GM21723 (cell line): ENCODE data around the gene POLR2J.
A peak's percentile ranks its signal among the peaks of the same experiment; 100 is the strongest.
"Not testable (repeated sequence)": the region's sequence is repeated elsewhere in the genome, so short reads cannot be mapped to it uniquely, and the experiment has no call there.

Experiments
- ATAC-seq: cut with Tn5 transposase; IDR thresholded peaks from one replicate; pipeline ENCODE4 v1.9.1; 2021; ENCODE audit warnings: mild to moderate bottlenecking, moderate library complexity; ENCODE audit not compliant: unreplicated experiment

POLR2J gene

DNA sequence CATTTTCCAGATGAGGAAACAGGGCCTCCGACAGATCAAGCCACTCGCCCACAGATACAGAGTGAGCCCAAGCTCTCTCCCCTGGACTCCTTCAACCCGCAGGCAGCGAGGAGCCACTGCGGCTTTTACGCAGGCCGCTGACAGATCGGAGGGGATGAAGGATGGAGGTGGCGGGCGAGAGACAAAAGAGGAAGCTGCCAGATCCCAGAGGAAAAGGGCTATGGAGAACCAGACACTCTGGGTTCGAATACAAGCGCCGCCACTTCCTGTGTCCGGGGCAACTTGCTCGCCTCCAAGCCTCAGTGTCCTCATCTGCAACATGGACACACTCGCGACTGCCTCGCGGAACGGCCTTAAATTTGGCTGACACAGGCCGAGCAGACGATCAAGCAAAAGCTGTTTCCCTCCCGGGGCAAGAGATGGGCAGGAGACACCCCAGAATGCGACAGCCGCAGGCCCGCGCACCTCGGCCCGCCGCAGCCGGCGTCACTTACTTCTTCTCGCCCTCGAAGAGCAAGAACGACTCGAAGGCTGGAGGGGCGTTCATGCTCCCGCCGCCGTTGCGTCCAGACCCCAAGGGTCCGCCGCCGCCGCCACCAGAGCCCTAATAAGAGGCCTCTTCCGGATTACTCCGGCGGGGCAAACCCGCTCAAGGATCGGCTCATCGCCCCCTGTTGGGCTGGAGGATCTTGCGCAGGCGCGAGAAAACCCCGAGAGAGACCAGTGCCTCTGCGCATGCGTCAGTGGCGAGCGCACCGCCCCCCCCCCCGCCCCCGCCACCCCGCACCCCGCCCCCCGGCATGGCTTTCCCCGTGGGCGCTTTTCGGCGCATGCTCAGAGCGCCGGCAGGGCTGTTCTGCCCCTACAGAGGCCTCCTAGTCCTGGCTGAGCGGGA is at the start of gene POLR2J:
Gene POLR2J (minus strand): TSS at position 609 of the 895 bp plus-strand sequence. CDS start 62 bp downstream, at position 547.
- peak; percentile 86 for ATAC-seq

DNA sequence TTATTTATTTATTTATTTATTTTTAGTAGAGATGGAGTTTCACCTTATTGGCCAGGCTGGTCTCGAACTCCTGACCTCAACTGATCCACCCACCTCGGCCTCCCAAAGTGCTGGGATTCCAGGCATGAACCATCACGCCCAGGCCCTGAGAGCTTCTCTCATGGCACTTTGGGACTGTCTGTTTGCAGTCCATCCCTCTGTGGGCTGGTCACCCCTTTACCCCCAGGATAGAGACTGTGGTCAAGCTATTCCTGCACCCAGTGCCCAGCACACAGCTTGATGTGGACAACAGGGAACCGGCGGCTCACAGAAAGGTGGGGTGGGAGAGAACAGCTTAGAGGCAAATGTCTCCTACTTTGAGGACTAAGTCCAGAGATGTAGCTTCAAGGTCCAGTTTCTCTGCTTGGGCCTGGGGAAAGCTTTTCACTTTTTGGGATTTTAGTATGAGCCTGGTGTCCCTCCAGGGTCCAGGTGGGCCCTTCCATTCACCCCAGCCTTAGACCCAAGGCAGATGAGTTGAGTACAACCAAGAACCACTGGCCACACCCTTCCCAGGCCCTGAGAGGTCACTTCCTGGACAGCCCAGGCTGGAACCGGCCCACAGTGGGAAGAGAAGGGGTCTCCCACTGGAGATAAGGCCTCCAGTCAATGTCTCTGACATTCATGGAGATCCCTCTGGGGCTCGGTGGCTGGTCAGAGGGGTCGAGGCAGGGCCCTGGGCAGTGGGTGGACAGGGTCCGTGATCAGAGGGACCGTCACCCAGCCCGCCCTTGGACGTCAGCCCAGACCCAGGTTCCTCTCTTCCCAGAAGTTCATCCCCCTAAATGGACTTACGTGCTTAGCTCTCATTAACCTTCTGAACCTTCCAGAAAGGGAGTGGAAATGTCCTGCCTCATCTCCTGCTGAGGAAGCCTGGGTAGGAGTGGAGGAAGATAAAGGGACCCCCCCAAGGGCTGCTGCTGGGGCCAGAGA is 49.4 kb upstream of the POLR2J start:
- not testable (repeated sequence) for ATAC-seq

DNA sequence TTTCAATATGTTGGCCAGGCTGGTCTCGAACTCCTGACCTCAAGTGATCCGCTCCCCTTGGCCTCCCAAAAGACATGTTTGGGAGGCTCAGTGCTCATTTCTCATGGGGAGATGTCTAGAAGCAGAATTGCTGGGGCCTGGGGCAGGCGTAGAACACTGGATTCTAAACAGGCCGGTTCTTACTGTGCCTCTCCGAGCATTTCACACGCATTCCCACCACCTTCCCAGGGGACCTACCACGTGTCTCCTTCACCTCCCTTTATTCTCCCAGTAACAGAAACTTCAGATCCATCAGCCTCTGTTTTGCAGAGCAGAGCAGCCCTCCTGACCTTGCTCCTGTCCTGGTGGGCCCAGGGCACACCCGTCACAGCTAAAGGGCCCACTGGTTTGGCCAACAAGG is 48.5 kb upstream of the POLR2J start:
- ATAC-seq, result not testable (repeated sequence)

DNA sequence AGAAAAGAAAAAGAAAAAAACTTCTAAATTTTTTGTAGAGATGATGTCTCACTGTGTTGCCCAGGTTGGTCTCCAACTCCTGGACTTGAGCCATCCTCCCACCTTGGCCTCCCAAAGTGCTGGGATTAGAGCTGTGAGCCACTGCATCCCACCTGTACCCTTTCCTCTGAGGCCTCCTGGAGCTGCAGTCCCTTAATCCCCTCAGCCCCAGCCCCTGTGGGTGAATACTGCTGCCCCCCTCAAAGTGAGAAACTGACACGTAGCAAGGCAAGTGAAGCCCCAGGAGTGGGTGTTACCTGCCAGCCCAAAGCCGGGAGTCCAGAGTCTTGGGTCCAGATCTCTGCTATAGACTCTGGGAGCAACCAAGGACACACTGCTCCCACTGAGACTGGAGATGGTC is 46.1 kb upstream of the POLR2J start:
- ATAC-seq, result not testable (repeated sequence)

DNA sequence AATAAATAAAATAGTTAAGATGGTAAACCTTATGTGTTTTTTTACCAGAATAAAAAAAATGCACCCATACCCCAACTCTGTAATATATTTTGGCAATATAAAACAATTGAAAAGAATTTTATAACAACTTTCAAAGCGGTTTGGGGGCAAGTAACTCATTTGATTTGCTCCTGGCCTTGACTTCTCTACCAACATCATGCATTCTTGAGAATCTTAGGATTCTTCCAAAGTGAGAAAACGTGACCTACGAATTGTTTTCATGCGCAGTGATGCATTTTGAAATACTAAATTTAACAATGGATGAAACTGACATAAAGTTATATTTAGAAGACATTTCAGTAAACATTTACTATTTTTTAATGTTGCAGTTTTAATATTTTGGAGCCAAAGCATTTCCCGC is 42.1 kb upstream of the POLR2J start:
- ATAC-seq, result not testable (repeated sequence)

DNA sequence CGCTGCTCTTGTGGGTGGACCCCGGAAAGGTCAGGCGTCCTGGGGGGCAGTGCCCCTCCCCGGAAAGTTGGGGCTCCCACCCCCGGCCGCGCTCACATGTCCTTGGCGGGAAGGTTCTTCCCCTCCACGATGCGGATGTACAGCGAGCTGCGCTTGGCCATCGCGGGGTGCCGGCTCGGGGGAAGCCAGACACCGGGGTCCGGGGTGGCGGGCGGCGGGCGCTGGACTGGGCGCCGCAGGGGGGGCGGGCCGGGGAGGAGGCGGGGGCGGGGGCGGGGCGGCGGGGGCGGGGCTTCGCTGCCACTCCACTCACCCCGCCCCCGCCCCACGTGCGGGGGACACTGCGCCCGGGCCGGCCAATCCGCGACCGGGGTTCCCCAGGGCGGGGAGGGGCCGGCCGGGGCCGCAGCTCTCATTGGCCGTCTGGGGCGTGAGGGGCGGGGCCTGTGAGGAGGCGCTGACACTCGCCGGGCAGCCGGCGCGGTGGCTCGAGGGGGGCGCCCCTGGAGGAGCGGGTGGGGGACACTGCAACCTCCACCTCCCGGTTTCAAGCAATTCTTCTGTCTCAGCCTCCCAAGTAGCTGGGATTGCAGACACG is 38.9 kb upstream of the POLR2J start, which contains the start of gene RASA4B:
Gene RASA4B (minus strand): TSS at position 228 of the 598 bp plus-strand sequence. CDS start 67 bp downstream, at position 161.
- peak; percentile 57 for ATAC-seq

DNA sequence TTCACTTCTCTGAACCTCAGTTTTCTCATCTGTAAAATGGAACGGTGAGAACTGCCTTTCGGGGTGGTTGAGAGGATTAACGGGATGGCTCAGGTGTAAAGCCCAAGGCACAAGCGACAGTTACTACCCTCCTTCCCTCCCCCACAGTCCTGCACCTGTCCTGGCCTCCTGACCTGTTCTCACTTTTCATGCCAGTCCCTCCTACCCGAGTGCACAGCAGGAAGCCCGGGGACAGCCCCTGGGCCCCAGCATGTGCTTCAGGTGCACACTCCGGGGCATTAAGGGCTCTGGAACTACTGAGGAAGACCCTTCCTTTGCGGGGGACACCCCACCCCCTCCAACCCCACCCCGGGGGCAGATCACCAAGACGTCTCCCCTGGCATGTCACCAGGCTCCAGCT is 38.2 kb upstream of the POLR2J start:
- peak; percentile 19 for ATAC-seq

DNA sequence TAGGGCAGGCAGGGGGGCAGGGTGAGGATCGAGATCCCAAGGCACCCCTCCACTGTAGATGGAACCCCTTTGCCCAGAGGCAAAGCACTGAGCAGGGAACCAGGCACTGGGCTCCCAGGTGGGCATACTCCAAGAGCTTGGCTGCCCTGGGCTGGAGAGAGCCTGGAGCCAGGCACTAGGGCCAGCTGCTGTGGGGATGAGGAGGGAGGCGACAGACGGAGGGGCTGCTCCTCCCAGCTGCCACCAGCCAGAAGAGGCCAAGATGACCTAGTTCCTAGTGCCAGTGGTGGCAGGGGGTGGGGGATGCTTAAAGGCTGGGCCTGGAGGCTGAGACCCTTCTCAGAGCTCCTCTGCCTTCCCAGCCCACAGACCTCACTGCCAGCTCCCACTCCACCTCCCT is 37.2 kb upstream of the POLR2J start:
- ATAC-seq, result peak; percentile 0

DNA sequence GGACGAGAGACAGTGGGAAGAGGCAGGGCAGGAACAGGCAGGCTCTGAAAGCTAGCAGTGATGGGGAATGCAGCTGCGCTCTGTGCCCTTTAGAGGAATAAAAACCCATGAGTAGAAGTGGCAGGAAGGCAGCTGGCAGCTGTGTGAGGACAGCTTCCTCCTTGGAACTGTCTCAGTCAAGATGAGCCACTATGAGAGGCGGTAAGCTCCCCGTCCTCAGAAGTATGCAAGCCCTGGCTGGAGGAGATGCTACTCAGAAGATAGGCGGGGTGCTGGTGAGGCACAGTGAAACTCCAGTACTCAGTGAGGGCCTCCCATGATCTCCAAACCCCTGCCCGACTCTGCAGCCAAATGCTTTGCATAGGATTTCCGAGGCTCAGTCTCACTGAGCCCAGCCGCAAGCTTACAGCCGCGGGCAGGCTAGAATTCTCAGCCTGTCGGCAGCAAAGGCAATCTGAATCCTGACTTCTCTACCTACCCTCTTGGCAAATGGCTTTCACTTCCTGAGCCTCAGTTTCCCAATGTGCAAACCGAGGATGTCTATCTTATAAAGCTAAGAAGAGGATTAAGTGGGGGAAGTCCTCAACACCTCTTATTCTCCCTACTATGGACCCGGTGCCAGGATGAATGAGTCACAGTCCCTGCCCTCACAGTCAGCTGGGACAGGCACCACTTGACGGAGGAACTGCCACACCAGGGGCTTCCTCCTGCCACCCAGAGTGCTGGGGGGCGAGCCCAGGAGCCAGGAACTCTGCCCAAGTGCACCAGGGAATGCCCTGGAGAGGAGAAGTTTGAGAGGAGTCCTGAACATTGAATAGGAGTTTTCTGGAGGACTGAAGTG is 36.4 kb upstream of the POLR2J start:
- peak; percentile 63 for ATAC-seq

DNA sequence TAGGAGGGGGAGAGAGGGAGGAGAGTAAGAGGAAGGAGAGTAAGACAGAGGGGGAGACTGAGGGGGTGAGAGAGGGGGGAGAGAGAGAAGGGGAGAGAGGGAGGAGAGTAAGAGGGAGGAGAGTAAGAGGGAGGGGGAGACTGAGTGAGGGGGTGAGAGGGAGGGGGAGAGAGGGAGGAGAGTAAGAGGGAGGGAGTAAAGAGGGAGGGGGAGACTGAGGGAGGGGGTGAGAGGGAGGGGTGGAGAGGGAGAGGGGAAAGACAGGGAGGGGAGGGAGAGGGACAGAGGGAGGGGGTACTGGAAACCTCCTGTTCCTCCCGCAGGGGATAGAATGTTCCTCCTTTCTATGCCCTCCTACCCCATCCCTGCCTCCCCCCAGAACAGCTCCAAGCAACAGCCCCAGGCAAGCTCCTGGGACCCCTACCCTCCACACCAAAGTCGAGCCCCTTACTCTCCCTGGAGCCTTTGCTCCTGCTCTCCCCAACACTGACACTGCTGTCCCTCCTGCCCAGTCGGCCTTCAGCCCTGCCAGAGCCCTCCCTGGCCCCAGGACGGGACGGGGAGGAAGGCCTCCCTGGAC is 34.0 kb upstream of the POLR2J start:
- not testable (repeated sequence) for ATAC-seq

DNA sequence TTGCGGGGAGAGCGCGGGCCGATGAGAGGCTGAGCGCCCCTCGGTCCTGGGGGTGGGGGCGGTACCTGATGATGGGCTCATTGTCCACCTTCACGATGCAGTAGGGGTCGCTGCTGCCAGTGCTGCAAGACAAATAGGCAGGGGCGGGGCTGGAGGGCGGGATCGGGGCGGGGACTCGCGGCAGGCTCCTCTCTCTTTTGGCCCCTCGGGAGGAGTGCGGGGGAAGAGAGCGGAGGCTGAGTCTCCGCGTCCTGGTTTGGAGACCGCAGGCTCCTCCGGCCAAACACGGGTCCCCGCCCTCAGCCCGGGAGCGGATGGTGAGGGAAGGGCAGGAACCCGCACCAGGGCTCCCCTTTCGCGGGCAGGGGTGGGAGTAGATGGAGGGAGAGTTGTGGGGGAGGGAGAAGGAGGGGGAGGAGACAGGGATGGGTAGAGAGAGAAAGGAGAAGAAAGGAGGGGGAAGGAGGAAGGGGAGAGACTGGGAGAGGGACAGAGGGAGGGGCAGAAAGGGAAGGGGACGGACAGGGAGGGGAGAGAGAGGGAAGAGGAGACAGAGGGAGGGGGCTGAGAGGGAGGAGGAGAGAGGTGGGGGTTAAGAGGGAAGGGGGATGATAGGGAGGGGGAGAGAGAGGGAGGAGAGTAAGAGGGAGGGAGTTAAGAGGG is 33.3 kb upstream of the POLR2J start:
- peak; percentile 41 for ATAC-seq

DNA sequence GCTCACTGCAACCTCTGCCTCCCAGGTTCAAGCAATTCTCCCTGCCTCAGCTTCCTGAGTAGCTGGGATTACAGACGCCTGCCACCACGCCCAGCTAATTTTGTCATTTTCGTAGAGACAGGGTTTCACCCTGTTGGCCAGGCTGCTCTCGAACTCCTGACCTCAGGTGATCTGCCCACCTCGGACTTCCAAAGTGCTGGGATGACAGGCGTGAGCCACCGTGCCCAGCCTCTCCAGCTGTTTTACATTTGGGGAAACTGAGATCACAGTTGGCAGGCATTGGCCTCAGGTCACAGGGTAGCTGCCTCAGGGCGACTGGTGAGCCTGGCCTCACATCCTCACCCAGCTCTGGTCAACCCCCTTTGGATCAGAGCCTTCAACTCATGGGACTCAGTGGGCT is 31.9 kb upstream of the POLR2J start:
- ATAC-seq, result not testable (repeated sequence)

DNA sequence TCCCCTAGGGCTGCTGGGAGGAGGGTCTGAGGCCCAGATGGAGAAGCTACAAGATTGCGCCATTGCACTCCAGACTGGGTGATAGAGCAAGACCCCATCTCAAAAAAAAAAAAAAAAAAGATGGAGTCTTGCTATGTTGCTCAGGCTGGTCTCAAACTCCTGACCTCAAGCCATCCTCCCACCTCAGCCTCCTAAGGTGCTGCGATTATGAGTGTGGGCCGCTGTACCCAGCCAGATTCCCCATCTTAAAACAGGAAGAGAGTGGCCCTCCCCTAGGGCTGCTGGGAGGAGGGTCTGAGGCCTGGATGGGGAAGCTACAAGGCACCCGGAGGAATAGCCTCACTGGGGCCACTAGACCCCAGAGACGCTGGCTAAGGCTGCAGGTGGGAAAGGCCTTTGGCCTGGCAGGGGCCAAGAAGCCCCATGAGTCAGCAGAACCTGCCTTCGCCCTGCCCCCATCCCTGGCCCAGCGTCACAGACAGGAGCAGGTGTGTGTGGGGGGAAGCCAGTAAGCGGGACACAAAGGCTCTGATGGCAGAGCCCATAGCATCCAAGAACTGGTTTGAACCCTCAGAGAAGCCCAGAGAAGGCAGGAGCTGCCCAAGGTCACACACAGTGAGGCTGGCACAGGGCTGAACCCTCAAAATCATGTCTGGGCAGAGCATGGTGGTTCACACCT is 28.8 kb upstream of the POLR2J start:
- not testable (repeated sequence) for ATAC-seq

DNA sequence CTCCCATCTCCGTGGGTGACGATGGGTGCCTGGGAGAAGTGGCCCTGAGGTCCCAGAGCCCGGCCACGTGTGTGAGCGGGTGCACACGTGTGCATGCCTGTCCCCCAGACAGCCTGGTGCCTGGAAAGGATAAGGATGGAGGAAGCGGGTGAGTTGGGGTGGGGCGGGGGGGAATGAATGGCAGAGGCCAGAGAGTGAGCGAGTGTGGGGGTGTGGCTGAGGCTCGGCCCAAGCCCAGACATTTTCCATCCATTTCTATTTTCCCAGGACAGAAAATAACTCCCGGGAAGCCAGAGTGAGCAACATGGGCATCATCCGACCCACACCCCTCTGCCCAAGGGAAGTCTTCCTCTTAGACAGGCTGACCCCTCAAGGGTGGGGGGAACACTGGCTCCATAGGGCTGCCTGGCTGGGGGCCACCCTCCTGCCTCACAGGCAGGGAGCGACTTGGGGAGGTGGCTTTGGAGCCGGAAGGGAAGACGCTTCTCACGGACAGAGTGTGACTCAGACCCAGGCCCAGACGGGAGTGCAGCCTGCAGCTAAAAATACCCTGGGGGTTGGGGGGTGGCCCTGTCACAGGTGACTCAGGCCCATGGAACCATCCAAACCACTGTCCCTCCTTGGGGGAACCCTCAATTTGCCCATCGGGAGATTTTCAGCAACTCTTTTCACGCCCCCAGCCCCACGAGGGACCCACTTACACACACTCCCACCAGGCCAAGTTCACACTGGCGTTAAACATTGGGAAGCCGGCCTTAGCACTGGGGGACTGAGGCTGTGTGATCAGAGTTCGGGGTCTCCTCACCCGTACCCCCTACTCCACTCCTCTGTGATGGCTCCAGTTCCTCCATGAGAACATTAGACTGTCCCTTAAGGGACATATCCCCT is 26.8 kb upstream of the POLR2J start:
- ATAC-seq, result not testable (repeated sequence)

DNA sequence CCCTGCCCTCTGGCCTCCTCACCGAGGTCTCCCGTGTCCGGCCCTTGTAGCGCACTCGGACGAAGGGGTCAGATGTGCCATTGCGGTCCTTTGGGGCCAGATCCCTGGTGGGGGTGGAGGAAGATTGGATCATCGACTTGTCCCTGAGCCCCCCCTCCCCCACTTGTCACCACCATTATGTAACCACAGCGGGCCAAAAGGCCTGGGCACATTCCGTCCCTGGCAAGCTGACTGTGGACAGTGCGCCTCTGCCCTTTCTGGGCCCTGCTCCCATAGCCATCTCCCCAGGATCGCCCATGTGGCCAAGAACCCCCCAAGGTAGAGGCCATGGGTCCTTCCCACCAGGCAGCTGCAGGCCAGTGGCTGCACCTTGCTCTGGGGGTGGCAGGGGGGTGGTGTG is 24.4 kb upstream of the POLR2J start:
- ATAC-seq, result not testable (repeated sequence)

DNA sequence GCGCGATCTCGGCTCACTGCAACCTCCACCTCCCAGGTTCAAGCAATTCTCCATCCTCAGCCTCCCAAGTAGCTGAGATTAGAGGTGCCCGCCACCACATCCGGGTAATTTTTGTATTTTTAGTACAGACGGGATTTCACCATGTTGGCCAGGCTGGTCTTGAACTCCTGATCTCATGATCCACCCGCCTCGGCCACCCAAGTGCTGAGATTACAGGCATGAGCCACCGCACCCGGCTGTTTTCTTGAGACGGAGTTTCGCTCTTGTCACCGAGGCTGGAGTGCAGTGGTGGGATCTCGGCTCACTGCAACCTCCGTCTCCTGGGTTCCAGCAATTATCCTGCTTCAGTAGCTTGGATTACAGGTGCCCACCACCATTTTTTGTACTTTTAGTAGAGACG is 19.6 kb upstream of the POLR2J start:
- ATAC-seq, result not testable (repeated sequence)

DNA sequence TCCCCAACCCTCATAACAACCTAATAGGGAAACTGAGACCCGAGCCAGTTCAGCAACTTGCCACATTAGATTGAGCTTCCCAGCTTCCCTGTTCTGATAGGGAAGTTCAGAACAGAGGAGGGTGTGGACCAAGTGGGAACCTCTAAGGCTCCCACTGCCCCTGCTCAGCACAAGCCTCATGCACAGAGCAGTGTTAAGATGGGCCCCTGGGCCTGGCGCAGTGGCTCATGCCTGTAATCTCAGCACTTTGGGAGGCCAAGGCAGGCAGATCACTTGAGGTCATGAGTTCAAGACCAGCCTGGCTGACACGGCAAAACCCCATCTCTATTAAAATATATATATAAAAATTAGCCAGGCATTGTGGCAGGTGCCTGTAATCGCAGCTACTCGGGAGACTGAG is 18.6 kb upstream of the POLR2J start:
- not testable (repeated sequence) for ATAC-seq
